ENCODE measurements around the gene TMEM200C. TPM values are rescaled to one million over a fixed set of nuclear protein-coding genes. Genes with fewer than 3 reads are reported as not detected.

The TMEM200C gene
- under 1 TPM in 2 of 4 donors, not detected in 2; 0.12 to 0.19 TPM for total RNA-seq

GRCh38 chr18:5895299-5895875 lies at the start of gene TMEM200C:
TSS of gene TMEM200C (minus strand) at chr18:5895522. CDS start at chr18:5892063, 3,459 bp downstream.
- DNase-seq (ENCODE audit: low spot score) (no peak), ATAC-seq (ENCODE audit: low FRiP score) (no peak)
- TF ChIP-seq CTCF (IDR thresholded peaks at IDR 0.05), result no peak

GRCh38 chr18:5944448-5944847 lies 49.1 kb upstream of the TMEM200C start:
- no peak for ATAC-seq (ENCODE audit: low FRiP score)
- no peak for DNase-seq (ENCODE audit: low spot score)
- no peak for TF ChIP-seq CTCF (IDR thresholded peaks at IDR 0.05)

- no peak for ATAC-seq (ENCODE audit: low FRiP score)
- TF ChIP-seq CTCF (IDR thresholded peaks at IDR 0.05), result no peak
- DNase-seq (ENCODE audit: low spot score), result no peak
These were observed 48.2 kb upstream of the TMEM200C start for GRCh38 chr18:5943514-5943913.

- DNase-seq (ENCODE audit: low spot score) (no peak), ATAC-seq (ENCODE audit: low FRiP score) (no peak)
- TF ChIP-seq CTCF (IDR thresholded peaks at IDR 0.05), result no peak
These were observed 47.3 kb upstream of the TMEM200C start for GRCh38 chr18:5942591-5942990.

GRCh38 chr18:5941890-5942289 lies 46.6 kb upstream of the TMEM200C start:
- no peak for TF ChIP-seq CTCF (IDR thresholded peaks at IDR 0.05)
- DNase-seq (ENCODE audit: low spot score) (no peak), ATAC-seq (ENCODE audit: low FRiP score) (no peak)

GRCh38 chr18:5939801-5940667 lies 44.7 kb upstream of the TMEM200C start:
- TF ChIP-seq CTCF (IDR thresholded peaks at IDR 0.05), result no peak
- no peak for DNase-seq (ENCODE audit: low spot score)
- ATAC-seq (ENCODE audit: low FRiP score), result no peak

GRCh38 chr18:5937795-5938194 lies 42.5 kb upstream of the TMEM200C start:
- DNase-seq (ENCODE audit: low spot score) (no peak), ATAC-seq (ENCODE audit: low FRiP score) (no peak)
- no peak for TF ChIP-seq CTCF (IDR thresholded peaks at IDR 0.05)
